ENCODE results near the gene AOPEP.

Gene AOPEP

DNA sequence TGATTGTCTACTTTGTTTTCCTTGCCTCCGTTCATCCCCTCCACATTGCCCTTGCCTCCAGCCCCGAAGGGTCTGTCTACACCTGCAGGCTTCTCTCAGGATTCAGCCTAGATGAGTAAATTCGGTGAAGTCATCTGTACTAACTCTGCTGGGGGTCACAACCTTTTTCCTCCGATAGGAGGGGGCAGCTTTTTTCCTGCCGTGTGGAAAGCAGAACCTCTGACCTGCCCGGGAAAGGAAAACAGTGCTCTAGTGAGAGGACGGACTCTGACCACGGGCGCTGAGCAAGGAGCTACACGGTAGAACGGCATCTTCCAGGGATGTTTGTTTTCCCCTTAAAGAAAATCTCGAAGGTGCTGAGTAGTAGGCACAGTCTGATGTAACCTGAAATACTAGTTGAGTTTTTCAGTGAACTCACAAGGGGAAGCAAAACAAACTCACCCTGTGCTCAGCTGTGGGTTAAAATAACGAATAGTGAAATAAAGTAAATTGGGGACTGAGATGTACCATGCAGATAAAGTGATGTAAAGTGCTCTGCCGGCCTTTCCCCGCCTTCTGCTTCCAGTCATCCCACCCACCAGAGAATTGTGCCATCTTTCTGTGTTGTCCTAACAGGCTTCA lies 281.8 kb downstream of the AOPEP start:
- Histone ChIP-seq H3K9me3 (ENCODE audit: insufficient read depth, low read length) (no peaks in the 10 kb centered on the region), H3K9ac (ENCODE audit: low read length) (no peak overlapping the region), H3K4me1 (ENCODE audit: low read length) (peaks cover 6% of the 10 kb centered on the region), H3K79me2 (ENCODE audit: low read length) (no peaks in the 10 kb centered on the region), H3K4me2 (ENCODE audit: low read length) (no peak overlapping the region), H3K4me3 (ENCODE audit: low read length) (no peak overlapping the region), H3K27me3 (ENCODE audit: low read depth, low read length) (peaks cover 22% of the 10 kb centered on the region), H4K20me1 (ENCODE audit: insufficient read depth, low read length) (no peaks in the 10 kb centered on the region), H3K36me3 (replicated peaks; ENCODE audit: low read depth, low read length) (no peaks in the 10 kb centered on the region), H3K27ac (ENCODE audit: low read length) (no peak overlapping the region), H2AFZ (ENCODE audit: low read depth, low read length) (no peak overlapping the region)
- no peak for TF ChIP-seq CTCF (IDR thresholded peaks at IDR 0.05; ENCODE audit: low read depth, low read length)
- TF ChIP-seq EZH2phosphoT487 (IDR thresholded peaks at IDR 0.05; ENCODE audit: low read depth) = no peak

DNA sequence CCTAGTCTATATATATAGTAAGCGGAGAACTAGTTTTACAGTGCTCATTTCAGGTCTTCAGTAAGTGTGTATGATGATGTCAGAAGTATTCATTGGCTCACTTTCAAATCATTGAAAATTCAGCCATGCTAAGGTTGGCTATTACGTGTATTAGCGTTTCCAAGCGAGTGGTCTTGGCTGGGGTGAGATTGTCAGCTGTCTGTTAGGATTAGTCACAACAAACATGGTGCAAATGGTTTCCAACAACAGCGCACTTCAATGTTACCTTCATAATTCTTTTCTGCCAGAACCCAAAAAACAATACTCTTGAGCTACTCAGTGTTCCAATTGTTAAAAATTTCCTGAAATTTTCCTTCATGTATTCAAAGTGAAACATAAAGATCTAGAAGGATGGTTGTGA lies 283.0 kb downstream of the AOPEP start:
- no peaks in the 10 kb centered on the region for H3K9me3 ChIP-seq (ENCODE audit: insufficient read depth, low read length)

GRCh38 chr9:95010431-95010838 lies 283.9 kb downstream of the AOPEP start:
- H3K27me3 ChIP-seq (ENCODE audit: low read depth, low read length) = peaks cover 9% of the 10 kb centered on the region
- no peaks in the 10 kb centered on the region for H3K79me2 ChIP-seq (ENCODE audit: low read length)
- H3K27ac ChIP-seq (ENCODE audit: low read length) = no peak overlapping the region
- no peaks in the 10 kb centered on the region for H4K20me1 ChIP-seq (ENCODE audit: insufficient read depth, low read length)
- H3K36me3 ChIP-seq (replicated peaks; ENCODE audit: low read depth, low read length) = no peaks in the 10 kb centered on the region
- no peak overlapping the region for H2AFZ ChIP-seq (ENCODE audit: low read depth, low read length)
- no peak overlapping the region for H3K9ac ChIP-seq (ENCODE audit: low read length)
- H3K9me3 ChIP-seq (ENCODE audit: insufficient read depth, low read length) = no peaks in the 10 kb centered on the region
- H3K4me2 ChIP-seq (ENCODE audit: low read length) = no peak overlapping the region
- H3K4me1 ChIP-seq (ENCODE audit: low read length) = no peaks in the 10 kb centered on the region
- no peak for TF ChIP-seq EZH2phosphoT487 (IDR thresholded peaks at IDR 0.05; ENCODE audit: low read depth)
- no peak for TF ChIP-seq CTCF (IDR thresholded peaks at IDR 0.05; ENCODE audit: low read depth, low read length)
- no peak overlapping the region for H3K4me3 ChIP-seq (ENCODE audit: low read length)

More for the DNA sequence above, 283.0 kb downstream of the AOPEP start:
- H3K4me2 ChIP-seq (ENCODE audit: low read length) = no peak overlapping the region
- no peak overlapping the region for H3K4me3 ChIP-seq (ENCODE audit: low read length)
- no peaks in the 10 kb centered on the region for H3K4me1 ChIP-seq (ENCODE audit: low read length)
- TF ChIP-seq EZH2phosphoT487 (IDR thresholded peaks at IDR 0.05; ENCODE audit: low read depth) (no peak), CTCF (IDR thresholded peaks at IDR 0.05; ENCODE audit: low read depth, low read length) (no peak)
- peaks cover 12% of the 10 kb centered on the region for H3K27me3 ChIP-seq (ENCODE audit: low read depth, low read length)
- no peaks in the 10 kb centered on the region for H3K36me3 ChIP-seq (replicated peaks; ENCODE audit: low read depth, low read length)
- no peaks in the 10 kb centered on the region for H4K20me1 ChIP-seq (ENCODE audit: insufficient read depth, low read length)
- no peak overlapping the region for H2AFZ ChIP-seq (ENCODE audit: low read depth, low read length)
- no peaks in the 10 kb centered on the region for H3K79me2 ChIP-seq (ENCODE audit: low read length)
- no peak overlapping the region for H3K9ac ChIP-seq (ENCODE audit: low read length)
- H3K27ac ChIP-seq (ENCODE audit: low read length) = no peak overlapping the region

DNA sequence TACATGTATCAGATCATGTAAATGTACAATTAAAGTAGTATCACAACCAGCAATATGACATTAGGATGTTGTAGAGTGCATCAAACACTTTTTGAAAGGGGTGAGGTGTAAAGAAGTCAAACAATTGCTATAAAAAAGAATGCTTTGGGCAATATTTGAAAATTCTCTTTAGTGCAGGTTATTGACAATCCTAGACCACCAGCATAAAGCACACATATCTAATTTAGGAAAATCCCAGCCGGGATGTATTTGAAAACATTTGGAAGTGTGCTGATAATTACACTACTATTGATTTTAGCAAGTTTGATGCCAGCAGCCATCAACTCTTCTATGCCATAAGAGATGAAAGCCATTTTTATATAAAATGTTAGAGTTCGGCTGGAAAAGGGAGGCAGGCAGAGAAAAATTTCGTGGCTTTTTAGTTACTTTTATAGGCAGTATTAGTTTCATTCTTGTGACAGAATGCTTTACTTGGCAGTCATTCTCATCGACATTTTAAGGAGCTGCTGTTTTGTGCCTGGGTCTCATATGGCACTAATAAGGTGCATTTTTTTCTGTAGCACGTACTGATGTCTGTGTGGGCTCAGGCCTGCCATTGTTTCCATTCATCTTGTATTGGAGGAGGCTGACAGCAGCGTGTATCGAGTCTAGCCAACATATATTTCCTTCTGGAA lies 285.7 kb downstream of the AOPEP start:
- Histone ChIP-seq H3K27ac (ENCODE audit: low read length) (no peak overlapping the region), H2AFZ (ENCODE audit: low read depth, low read length) (no peak overlapping the region), H3K9ac (ENCODE audit: low read length) (no peak overlapping the region), H4K20me1 (ENCODE audit: insufficient read depth, low read length) (no peaks in the 10 kb centered on the region), H3K79me2 (ENCODE audit: low read length) (no peaks in the 10 kb centered on the region), H3K36me3 (replicated peaks; ENCODE audit: low read depth, low read length) (no peaks in the 10 kb centered on the region), H3K27me3 (ENCODE audit: low read depth, low read length) (no peaks in the 10 kb centered on the region), H3K4me2 (ENCODE audit: low read length) (no peak overlapping the region), H3K4me1 (ENCODE audit: low read length) (no peaks in the 10 kb centered on the region), H3K4me3 (ENCODE audit: low read length) (no peak overlapping the region), H3K9me3 (ENCODE audit: insufficient read depth, low read length) (no peaks in the 10 kb centered on the region)
- TF ChIP-seq EZH2phosphoT487 (IDR thresholded peaks at IDR 0.05; ENCODE audit: low read depth) = no peak
- TF ChIP-seq CTCF (IDR thresholded peaks at IDR 0.05; ENCODE audit: low read depth, low read length) = no peak

Measured in OCI-LY3 (cell line).